ENCODE data around the gene TMEM150A.
"Not testable (repeated sequence)": the region's sequence is repeated elsewhere in the genome, so short reads cannot be mapped to it uniquely, and the experiment has no call there.

The TMEM150A gene

DNA sequence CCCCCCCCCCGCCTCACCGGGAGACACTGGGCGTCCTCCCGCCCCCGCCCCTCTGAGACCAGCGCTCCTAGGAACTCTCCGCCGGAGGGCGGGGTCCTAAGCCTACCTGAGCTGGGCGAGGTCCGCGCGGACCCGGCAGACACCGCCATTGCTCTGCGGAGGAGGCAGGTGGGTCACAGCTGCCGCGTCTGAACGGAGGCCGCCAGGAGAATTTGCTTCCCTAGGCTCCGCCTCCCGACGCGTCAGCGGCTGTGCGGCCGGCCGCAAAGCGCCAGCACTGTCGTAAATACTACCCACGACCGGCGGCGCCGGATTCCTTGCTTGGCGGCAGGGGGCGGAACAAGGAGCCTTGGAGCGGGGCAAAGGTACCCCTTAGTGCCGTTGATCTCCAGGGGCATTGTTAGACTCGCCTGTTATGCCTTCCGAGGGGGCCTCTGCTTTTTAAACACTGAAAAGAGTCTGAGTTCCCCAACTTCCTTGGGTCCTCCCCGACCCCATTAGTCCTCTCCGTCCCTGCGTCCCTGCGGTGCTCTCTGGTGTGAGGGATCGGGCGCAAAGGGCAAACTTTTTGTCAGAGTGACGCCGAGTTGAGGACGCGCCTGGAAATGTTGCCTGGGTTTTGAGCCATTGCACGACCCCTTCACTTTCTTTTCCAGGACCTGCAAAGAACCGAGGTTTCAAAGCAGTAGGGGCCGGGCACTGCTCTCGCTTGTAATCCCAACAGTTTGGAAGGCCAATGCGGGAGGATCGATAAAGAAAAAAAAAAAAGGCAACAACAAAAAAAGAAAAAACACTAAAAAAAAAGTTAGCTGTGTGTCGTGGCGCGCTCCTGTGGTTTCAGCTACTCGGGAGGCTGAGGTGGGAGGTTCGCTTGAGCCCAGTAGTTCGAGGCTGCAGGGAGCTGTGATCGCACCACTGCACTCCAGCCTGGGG lies 41.0 kb downstream of the TMEM150A start, which contains the start of gene GGCX:
TSS of gene GGCX (minus strand) at position 214 of the 933 bp plus-strand sequence. CDS start at position 149, 65 bp downstream.
- Histone ChIP-seq H3K9me3 (ENCODE audit: control insufficient read depth, insufficient read depth, low read depth, low read length) (no peaks in the 10 kb centered on the region), H3K27ac (ENCODE audit: low read depth, low read length) (peak within 1 kb of the TSS; percentile 59), H3K36me3 (ENCODE audit: control insufficient read depth, insufficient read depth, low read length) (peaks cover 23% of the 10 kb centered on the region), H3K27me3 (ENCODE audit: control insufficient read depth, insufficient read depth, low read length) (no peaks in the 10 kb centered on the region), H3K4me1 (ENCODE audit: control insufficient read depth, insufficient read depth, low read length) (peaks cover 3% of the 10 kb centered on the region; the same call in 1 of the 2 replicates), H3K9ac (ENCODE audit: low read length) (peak within 1 kb of the TSS; percentile 90), H3K4me3 (ENCODE audit: low read depth, low read length) (peak within 1 kb of the TSS; percentile 90)

DNA sequence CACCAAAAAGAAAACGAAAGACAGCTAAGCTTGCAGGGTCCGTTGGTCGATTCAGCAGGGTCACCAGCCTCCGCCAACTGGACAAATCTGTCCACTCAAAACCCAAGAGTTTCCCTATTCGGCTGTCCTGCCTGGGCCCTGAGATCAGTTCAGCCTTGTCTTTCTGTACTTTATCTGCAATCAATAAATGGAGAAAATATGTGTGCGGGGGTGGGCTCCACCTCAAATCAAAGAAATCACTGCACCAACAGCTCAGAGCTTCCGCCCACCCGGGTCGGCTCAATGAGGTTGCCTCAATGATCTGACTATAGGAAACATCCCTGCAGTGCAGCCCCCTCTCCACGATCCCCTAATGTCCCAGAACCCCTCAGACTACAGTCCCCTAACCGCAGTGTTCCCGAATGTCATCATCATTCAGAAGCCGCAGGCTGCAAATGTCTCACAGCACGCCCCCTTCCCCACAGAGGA lies 41.7 kb downstream of the TMEM150A start:
- no peaks in the 10 kb centered on the region for H3K27me3 ChIP-seq (ENCODE audit: control insufficient read depth, insufficient read depth, low read length)
- peaks cover 30% of the 10 kb centered on the region for H3K36me3 ChIP-seq (ENCODE audit: control insufficient read depth, insufficient read depth, low read length)
- peak overlapping the region; percentile 5; the same call in 1 of the 2 replicates for H3K27ac ChIP-seq (ENCODE audit: low read depth, low read length)
- peaks cover 3% of the 10 kb centered on the region; the same call in 1 of the 2 replicates for H3K4me1 ChIP-seq (ENCODE audit: control insufficient read depth, insufficient read depth, low read length)
- H3K9ac ChIP-seq (ENCODE audit: low read length) = peak overlapping the region; percentile 82
- no peaks in the 10 kb centered on the region for H3K9me3 ChIP-seq (ENCODE audit: control insufficient read depth, insufficient read depth, low read depth, low read length)
- H3K4me3 ChIP-seq (ENCODE audit: low read depth, low read length) = peak overlapping the region; percentile 90

DNA sequence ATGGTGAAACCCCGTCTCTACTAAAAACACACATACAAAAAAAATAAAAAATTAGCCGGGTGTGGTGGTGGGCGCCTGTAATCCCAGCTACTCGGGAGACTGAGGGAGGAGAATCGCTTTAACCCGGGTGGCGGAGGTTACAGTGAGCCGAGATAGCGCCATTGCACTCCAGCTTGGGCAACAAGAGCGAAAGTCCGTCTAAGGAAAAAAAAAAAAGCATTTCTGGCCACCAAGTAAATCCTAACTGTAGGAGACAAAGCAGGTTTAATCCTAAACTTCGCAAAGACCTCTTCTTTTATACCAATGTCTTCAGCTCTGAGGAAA lies 42.1 kb downstream of the TMEM150A start:
- H3K27me3 ChIP-seq (ENCODE audit: control insufficient read depth, insufficient read depth, low read length); H3K9me3 ChIP-seq (ENCODE audit: control insufficient read depth, insufficient read depth, low read depth, low read length); H3K27ac ChIP-seq (ENCODE audit: low read depth, low read length); H3K4me1 ChIP-seq (ENCODE audit: control insufficient read depth, insufficient read depth, low read length): not testable (repeated sequence)
- H3K4me3 ChIP-seq (ENCODE audit: low read depth, low read length) = peak overlapping the region; percentile 90
- H3K9ac ChIP-seq (ENCODE audit: low read length) = peak overlapping the region; percentile 82
- peaks cover 35% of the 10 kb centered on the region for H3K36me3 ChIP-seq (ENCODE audit: control insufficient read depth, insufficient read depth, low read length)

DNA sequence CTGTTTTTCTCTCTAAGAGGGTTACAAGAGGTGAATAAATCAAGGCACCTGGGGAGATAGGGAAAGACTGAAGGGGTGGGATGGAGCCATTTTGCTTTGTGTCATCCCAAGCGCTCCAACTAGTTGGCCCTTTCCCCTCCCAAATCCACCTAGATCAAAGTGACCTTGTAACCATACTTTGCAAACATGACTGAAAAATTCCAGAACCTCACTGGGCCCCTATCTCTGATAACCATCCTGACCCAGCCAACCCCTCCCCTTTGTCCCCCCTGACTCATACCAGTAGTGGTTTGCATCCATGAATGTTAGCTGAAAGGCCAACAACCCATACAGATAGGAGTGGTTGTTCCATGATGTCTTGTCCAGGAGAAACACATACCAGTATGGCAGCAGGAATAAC lies 44.3 kb downstream of the TMEM150A start:
- H3K27ac ChIP-seq (ENCODE audit: low read depth, low read length) = no peak overlapping the region

DNA sequence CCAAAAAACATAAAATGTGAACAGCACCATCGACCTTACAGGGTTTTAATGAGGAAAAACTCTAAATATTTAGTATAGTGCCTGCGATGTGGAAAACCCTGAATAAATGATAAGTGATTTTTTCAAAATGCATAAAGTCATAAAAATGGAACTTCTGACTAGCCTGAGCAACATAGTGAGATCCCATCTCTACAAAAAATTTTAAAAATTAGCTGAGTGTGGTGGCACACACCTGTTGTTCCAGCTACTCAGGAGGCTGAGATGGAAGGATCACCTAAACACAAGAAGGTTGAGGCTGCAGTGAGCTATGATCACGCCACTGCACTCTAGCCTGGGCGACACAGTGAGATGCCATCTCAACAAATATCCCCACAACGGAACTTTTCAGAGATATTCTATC lies 45.4 kb downstream of the TMEM150A start:
- H3K36me3 ChIP-seq (ENCODE audit: control insufficient read depth, insufficient read depth, low read length) = peaks cover 65% of the 10 kb centered on the region

More for the DNA sequence above, 44.3 kb downstream of the TMEM150A start:
- Histone ChIP-seq H3K36me3 (ENCODE audit: control insufficient read depth, insufficient read depth, low read length) (peaks cover 55% of the 10 kb centered on the region), H3K27me3 (ENCODE audit: control insufficient read depth, insufficient read depth, low read length) (no peaks in the 10 kb centered on the region), H3K9me3 (ENCODE audit: control insufficient read depth, insufficient read depth, low read depth, low read length) (no peaks in the 10 kb centered on the region), H3K4me3 (ENCODE audit: low read depth, low read length) (no peak overlapping the region), H3K9ac (ENCODE audit: low read length) (no peak overlapping the region), H3K4me1 (ENCODE audit: control insufficient read depth, insufficient read depth, low read length) (peaks cover 3% of the 10 kb centered on the region; the same call in 1 of the 2 replicates)

DNA sequence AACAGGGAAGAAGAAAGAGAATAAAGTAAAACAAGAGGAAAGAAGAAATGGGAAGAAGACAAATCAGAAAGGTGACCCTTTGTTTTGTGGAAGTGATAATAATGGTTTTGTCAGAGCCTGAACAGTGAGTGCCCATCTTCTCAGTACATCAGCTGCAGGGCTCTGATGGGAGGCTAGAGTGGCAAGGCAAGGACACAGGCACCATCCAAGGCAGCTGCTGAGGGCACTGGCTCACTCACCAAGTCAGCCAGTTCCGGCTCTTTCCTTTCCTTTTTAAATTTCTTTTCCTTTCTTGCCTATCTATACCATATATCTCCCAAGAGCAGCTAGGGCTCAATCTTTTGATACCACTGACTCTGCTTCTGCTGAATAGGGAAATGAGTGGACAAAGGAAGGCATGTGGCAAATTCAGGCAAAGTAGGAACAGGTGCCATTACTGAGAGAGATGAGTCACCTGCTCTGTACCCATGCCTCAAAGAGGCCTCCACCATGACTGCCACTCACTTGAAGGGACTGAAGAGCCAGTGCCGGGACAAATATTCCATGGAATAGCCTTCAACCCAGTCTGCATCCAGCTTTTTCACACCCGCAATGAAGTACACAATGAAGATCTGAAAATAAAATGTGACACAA lies 47.4 kb downstream of the TMEM150A start:
- Histone ChIP-seq H3K27me3 (ENCODE audit: control insufficient read depth, insufficient read depth, low read length) (no peaks in the 10 kb centered on the region), H3K27ac (ENCODE audit: low read depth, low read length) (no peak overlapping the region), H3K36me3 (ENCODE audit: control insufficient read depth, insufficient read depth, low read length) (peaks cover 84% of the 10 kb centered on the region), H3K4me1 (ENCODE audit: control insufficient read depth, insufficient read depth, low read length) (no peaks in the 10 kb centered on the region), H3K4me3 (ENCODE audit: low read depth, low read length) (no peak overlapping the region), H3K9ac (ENCODE audit: low read length) (no peak overlapping the region), H3K9me3 (ENCODE audit: control insufficient read depth, insufficient read depth, low read depth, low read length) (no peaks in the 10 kb centered on the region)

More for the DNA sequence above, 45.4 kb downstream of the TMEM150A start:
- Histone ChIP-seq H3K9me3 (ENCODE audit: control insufficient read depth, insufficient read depth, low read depth, low read length) (no peaks in the 10 kb centered on the region), H3K4me1 (ENCODE audit: control insufficient read depth, insufficient read depth, low read length) (peaks cover 3% of the 10 kb centered on the region; the same call in 1 of the 2 replicates), H3K27ac (ENCODE audit: low read depth, low read length) (no peak overlapping the region), H3K9ac (ENCODE audit: low read length) (no peak overlapping the region), H3K27me3 (ENCODE audit: control insufficient read depth, insufficient read depth, low read length) (no peaks in the 10 kb centered on the region), H3K4me3 (ENCODE audit: low read depth, low read length) (no peak overlapping the region)

DNA sequence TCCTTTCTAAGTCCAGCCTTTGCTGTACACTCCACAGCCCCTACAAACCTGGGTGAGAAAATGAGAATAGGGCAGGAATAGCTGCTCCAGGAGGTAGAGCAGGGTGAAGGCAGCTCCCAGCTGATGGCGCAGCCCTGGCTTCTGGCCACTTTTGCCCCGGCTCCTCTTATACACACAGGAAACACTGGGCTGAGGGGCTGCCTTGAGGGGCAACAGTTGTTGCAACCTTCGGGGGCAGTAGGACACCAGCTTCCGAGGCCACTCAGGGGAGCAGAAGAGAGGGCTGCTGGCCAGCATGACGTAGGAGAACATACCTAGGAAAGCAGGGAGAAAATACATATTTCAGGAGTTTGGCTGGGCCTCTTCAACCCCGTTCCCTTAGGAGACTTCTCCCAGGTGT lies 49.3 kb downstream of the TMEM150A start:
- Histone ChIP-seq H3K36me3 (ENCODE audit: control insufficient read depth, insufficient read depth, low read length) (peaks cover 85% of the 10 kb centered on the region), H3K9ac (ENCODE audit: low read length) (no peak overlapping the region), H3K4me3 (ENCODE audit: low read depth, low read length) (no peak overlapping the region)

DNA sequence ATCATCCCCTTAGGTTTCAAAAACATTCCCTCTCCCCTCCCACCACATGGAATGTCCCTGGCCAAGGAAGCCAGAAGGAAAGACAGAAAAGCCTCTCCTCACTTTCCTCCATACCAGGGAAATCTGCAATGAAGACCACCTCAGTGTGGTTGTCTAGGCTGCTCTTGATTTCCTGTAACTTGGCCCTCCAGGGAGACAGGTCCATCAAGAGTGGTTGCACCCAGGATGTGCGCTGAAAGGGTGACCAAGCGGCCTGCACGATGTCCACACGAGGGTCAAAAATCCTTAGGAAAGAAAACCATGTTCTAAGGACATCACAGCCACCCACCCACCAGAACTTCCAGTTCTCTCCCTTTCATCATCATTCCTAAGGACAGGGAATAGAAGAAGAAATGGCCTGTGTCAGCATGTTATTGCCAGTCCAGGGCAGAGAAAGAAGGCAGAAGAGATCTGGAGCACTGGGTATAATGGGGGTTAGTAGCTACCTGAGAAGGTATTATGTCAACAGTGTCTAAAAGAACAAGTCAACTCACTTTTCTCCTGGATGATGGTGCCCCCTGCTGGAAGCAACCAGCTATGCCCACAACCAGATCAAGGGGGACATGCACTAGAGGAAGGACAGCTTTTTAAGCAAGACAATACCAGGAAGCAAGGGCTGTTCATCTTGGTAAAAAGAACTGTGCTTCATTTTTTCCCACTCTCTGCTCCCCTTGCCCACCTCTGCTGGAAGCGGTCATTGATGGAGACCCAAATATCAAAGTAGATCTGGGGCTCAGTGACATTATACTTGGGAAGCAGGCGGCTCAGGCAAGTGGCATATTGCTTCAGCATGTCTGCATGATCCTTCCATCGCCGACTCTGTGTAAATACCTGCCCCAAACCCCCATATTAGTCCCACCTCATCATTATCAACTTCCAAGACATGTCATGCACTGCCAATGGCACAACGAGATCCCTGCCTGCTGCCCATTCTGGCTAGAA lies 50.5 kb downstream of the TMEM150A start:
- H3K27ac ChIP-seq (ENCODE audit: low read depth, low read length) = no peak overlapping the region
- H3K4me3 ChIP-seq (ENCODE audit: low read depth, low read length) = no peak overlapping the region
- no peaks in the 10 kb centered on the region for H3K27me3 ChIP-seq (ENCODE audit: control insufficient read depth, insufficient read depth, low read length)
- H3K36me3 ChIP-seq (ENCODE audit: control insufficient read depth, insufficient read depth, low read length) = peaks cover 83% of the 10 kb centered on the region
- H3K9me3 ChIP-seq (ENCODE audit: control insufficient read depth, insufficient read depth, low read depth, low read length) = no peaks in the 10 kb centered on the region
- H3K4me1 ChIP-seq (ENCODE audit: control insufficient read depth, insufficient read depth, low read length) = no peaks in the 10 kb centered on the region
- H3K9ac ChIP-seq (ENCODE audit: low read length) = no peak overlapping the region

More for the DNA sequence above, 49.3 kb downstream of the TMEM150A start:
- Histone ChIP-seq H3K27me3 (ENCODE audit: control insufficient read depth, insufficient read depth, low read length) (no peaks in the 10 kb centered on the region), H3K4me1 (ENCODE audit: control insufficient read depth, insufficient read depth, low read length) (no peaks in the 10 kb centered on the region), H3K27ac (ENCODE audit: low read depth, low read length) (no peak overlapping the region), H3K9me3 (ENCODE audit: control insufficient read depth, insufficient read depth, low read depth, low read length) (no peaks in the 10 kb centered on the region)

DNA sequence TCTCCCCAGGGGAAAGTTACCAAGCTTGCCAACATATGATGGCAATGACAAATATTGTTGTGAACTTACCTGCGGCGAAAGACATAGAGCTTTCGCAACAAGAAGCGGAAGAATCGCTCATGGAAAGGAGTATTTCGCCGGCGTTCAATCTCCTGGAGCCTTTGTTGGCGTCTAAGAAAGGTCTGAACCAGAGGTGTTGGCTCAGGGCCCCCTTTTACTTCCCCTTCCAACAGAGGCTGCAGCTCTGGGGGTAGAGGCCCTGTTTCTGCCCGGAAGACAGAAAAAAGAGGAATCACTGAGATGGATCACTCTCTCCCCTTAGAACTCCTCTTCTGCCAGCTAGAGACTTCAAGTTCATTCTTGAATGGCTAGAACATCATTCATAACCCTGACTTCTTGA lies 52.0 kb downstream of the TMEM150A start:
- no peaks in the 10 kb centered on the region for H3K9me3 ChIP-seq (ENCODE audit: control insufficient read depth, insufficient read depth, low read depth, low read length)
- H3K27ac ChIP-seq (ENCODE audit: low read depth, low read length) = no peak overlapping the region
- H3K4me1 ChIP-seq (ENCODE audit: control insufficient read depth, insufficient read depth, low read length) = no peaks in the 10 kb centered on the region; the same call in 1 of the 2 replicates
- no peak overlapping the region for H3K4me3 ChIP-seq (ENCODE audit: low read depth, low read length)
- H3K27me3 ChIP-seq (ENCODE audit: control insufficient read depth, insufficient read depth, low read length) = no peaks in the 10 kb centered on the region
- H3K36me3 ChIP-seq (ENCODE audit: control insufficient read depth, insufficient read depth, low read length) = peaks cover 76% of the 10 kb centered on the region
- no peak overlapping the region for H3K9ac ChIP-seq (ENCODE audit: low read length)

DNA sequence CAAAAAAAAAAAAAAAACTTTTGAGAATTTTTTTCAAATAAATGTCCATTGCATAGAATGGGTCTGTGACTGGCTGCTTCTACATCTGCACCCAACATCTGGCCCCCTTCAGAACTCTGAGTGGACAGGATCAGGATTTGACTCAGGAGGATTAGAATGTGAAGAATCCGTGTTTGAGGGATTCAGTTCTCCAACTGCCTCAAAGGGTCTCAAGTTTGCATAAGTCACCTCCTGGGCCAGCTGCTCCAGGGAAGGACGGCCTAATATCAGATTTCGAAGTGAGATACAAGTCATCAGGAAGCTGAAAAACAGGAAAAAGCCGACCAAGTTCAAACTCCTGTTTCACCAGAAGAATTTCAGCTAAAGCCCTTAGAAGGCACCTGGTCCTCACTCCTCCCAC lies 52.7 kb downstream of the TMEM150A start:
- no peaks in the 10 kb centered on the region for H3K9me3 ChIP-seq (ENCODE audit: control insufficient read depth, insufficient read depth, low read depth, low read length)
- no peak overlapping the region for H3K4me3 ChIP-seq (ENCODE audit: low read depth, low read length)
- H3K4me1 ChIP-seq (ENCODE audit: control insufficient read depth, insufficient read depth, low read length) = no peaks in the 10 kb centered on the region; the same call in 1 of the 2 replicates
- H3K27me3 ChIP-seq (ENCODE audit: control insufficient read depth, insufficient read depth, low read length) = no peaks in the 10 kb centered on the region
- no peak overlapping the region for H3K27ac ChIP-seq (ENCODE audit: low read depth, low read length)
- H3K9ac ChIP-seq (ENCODE audit: low read length) = no peak overlapping the region
- peaks cover 76% of the 10 kb centered on the region for H3K36me3 ChIP-seq (ENCODE audit: control insufficient read depth, insufficient read depth, low read length)

All from HUES6 (cell line).